GM12875 (cell line): Measurements from ENCODE around the gene SLC19A1.

Experiments
- H3K4me3 ChIP-seq: one replicate; pipeline ENCODE4 v1.5.1; 2011; ENCODE audit warnings: low read depth, low read length, control low read depth
- CTCF ChIP-seq: IDR thresholded peaks from 2 replicates; pipeline ENCODE4 v1.5.1; 2011; ENCODE audit warnings: low read depth, mild to moderate bottlenecking, control low read depth, inconsistent platforms, low read length, moderate library complexity, borderline replicate concordance; ENCODE audit not compliant: insufficient read depth

Gene SLC19A1

DNA sequence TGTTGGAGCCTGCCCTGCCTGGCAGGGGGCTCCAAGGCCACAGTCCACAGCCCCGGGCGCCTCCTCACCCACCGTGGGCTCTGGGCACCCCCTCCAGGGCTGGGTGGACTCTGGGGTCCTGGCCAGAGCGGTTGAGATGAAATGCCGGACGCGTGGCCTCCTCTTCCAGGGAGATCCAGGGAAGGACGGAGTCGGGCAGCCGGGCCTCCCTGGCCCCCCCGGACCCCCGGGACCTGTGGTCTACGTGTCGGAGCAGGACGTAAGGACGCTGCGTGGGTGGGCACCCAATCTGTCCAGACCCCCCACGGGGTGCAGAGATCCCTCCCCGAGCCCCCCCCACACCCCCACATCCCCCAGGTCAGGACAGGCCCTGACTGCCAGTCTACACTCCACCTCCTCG is 51.2 kb downstream of the SLC19A1 start:
- no peak overlapping the region for H3K4me3 ChIP-seq
- no peak for TF ChIP-seq CTCF

DNA sequence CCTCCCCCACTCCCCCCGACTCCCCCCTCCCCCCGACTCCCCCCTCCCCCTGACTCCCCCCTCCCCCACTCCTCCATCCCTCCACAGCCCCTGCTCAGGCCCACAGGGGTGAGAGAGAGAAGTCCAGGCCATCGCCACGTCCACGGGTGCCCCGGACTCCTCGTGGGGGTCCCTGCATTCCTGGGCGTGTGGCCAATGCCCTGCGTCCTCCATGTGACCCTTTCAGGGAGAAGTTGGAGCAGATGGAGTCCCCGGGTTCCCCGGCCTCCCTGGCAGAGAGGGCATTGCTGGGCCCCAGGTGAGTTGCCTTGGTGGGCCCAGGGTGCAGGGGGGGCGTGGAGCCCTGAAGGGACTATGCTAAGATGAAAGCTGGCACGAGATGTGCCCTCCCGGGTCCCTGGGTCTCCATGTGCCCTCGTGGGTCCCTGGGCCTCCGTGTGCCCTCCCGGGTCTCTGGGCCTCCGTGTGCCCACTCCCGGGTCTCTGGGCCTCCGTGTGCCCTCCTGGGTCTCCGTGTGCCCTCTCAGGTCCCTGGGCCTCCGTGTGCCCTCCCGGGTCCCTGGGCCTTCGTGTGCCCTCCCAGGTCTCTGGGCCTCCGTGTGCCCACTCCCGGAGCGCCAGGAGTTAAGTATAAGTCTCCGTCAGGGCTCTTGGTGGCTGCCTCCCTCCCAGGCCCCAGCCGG is 52.0 kb downstream of the SLC19A1 start:
- H3K4me3 ChIP-seq, result no peak overlapping the region
- TF ChIP-seq CTCF, result no peak

DNA sequence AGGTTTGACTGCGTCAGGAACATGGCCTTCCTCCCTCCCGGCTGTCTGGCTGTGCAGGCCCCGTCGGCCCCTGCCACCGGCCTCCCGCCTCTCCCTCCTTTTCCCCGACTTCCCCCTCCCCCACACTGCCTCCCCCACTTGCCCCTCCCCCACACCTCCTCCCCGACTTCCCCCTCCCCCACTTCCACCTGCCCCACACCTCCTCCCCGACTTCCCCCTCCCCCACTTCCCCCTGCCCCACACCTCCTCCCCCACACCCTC is 52.6 kb downstream of the SLC19A1 start:
- H3K4me3 ChIP-seq, result no peak overlapping the region
- TF ChIP-seq CTCF, result no peak

GRCh38 chr21:45488931-45489721 is 53.1 kb downstream of the SLC19A1 start:
- no peak overlapping the region for H3K4me3 ChIP-seq
- no peak for TF ChIP-seq CTCF

DNA sequence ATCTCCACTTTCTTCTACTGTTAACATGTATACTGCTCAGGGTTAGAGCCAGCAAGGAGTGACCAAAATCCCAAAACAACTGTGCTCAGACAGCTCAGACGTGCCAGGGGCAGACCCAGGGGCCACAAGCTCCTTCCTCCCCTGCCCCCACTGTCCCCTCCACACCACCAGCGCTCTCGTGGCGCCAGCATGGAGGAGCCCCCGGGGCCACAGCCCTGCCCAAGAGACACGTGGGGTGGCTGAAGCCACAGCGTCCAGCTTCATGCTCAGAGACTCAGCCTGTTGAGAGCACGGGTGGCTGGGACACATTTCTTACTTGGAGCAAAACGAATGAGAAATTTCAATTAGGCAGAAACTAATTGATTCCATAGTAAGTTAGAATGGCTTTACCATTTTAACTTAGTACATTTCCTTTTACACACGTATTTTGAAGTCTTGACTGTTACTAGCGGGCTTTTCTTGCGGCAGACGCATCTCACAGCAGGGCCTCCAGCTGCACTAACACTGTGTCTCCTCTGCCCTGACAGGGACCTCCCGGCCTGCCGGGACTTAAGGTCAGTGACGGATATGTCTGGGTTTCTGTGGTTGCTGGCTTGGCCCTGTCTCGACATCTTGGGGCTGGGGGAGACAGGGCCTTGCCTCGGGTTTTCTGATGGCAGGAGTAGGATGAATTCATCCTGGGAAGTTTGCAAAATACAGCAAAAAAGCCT is 54.2 kb downstream of the SLC19A1 start:
- no peak for TF ChIP-seq CTCF
- no peak overlapping the region for H3K4me3 ChIP-seq

- no peak for TF ChIP-seq CTCF
- H3K4me3 ChIP-seq, result no peak overlapping the region
These were observed 55.0 kb downstream of the SLC19A1 start for GRCh38 chr21:45487161-45487806.
